Retinal pigment epithelial cell (primary cell): Measurements from ENCODE around the gene PLEKHA8.
"Not testable (repeated sequence)": the region's sequence is repeated elsewhere in the genome, so short reads cannot be mapped to it uniquely, and the experiment has no call there.

Experiments used
- DNase-seq: peaks from one replicate; pipeline ENCODE4 v3.0.0-alpha.2; 2010; ENCODE audit warnings: low read depth
- H3K4me3 ChIP-seq: 2 replicates; pipeline ENCODE4 v1.5.1; 2011; ENCODE audit warnings: mild to moderate bottlenecking, low read length, control low read depth, moderate library complexity
- TF ChIP-seq, protein P1 (sequence below): conservative IDR thresholded peaks from 2 replicates; pipeline ENCODE4 v1.5.1; 2011; ENCODE audit warnings: low read depth, low read length, control low read depth, inconsistent platforms

The PLEKHA8 gene

DNA sequence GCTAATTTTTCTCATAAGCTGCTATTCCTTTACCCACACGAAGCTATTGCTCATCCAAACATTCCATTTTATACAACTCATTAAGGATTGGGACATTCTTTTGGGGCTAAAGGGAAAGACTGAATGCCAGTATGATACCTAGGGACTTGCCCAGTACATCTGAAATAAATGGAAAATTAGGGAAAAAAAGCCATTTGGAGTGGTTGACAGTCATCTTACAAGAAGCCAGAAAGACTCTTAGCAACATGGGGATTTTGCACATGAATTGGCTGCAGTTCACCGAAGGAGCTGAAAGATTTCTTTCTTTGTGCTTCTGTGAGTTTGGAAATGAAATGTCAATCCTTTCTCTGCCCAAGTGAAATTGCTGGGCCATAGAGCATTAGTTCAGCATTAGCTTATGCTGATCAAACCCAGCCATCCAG lies 63.3 kb downstream of the PLEKHA8 start:
- TF ChIP-seq, protein P1, sequence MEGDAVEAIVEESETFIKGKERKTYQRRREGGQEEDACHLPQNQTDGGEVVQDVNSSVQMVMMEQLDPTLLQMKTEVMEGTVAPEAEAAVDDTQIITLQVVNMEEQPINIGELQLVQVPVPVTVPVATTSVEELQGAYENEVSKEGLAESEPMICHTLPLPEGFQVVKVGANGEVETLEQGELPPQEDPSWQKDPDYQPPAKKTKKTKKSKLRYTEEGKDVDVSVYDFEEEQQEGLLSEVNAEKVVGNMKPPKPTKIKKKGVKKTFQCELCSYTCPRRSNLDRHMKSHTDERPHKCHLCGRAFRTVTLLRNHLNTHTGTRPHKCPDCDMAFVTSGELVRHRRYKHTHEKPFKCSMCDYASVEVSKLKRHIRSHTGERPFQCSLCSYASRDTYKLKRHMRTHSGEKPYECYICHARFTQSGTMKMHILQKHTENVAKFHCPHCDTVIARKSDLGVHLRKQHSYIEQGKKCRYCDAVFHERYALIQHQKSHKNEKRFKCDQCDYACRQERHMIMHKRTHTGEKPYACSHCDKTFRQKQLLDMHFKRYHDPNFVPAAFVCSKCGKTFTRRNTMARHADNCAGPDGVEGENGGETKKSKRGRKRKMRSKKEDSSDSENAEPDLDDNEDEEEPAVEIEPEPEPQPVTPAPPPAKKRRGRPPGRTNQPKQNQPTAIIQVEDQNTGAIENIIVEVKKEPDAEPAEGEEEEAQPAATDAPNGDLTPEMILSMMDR = no peak
- no peak overlapping the region for H3K4me3 ChIP-seq
- DNase-seq = peak; percentile 79

DNA sequence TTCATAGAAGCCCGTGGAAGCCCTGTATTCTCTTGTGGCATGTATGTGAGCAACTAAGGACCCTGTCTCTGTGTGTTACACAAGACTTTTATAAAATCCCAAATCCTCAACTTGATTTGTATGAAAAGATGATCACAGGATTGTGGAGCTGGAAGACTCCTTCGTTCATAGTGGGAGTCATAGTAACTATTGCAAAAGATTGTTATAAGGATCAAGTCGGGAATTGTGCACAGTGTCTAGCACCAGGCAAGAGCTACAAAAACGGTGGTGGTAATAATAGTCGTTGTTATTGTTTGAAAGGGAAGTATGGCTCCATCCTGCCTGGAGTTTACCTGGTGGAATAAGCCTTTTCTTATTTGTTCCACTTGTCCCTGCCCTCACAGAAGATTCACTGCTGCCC lies 63.8 kb downstream of the PLEKHA8 start:
- TF ChIP-seq, protein P1 = no peak
- DNase-seq = no peak
- H3K4me3 ChIP-seq = no peak overlapping the region

DNA sequence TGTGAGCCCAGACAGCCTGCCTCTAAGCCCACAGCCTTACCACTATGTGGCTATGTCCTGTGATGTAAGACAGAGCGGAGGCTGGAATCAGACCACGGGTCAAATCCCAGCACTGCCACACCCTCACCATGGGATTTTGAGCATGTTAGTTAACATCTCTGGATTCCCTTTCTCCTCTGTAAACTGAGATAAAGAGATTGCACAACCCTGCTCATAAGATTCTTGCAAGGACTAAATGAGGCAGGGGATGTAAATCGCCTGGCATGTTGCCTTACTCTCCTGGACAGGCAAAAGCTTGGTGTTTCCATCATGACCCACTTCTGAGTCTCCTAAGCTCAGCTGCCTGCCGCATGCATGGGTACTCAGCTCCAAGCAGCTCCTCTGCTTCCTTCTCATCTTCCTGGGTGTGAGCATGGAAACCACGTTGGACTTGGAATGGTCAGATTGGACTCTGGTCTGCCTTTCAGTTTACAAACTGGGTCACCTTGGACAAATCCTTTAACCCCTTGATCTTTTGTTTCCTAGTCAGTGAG lies 65.3 kb downstream of the PLEKHA8 start:
- H3K4me3 ChIP-seq = no peak overlapping the region
- peak; percentile 34 for DNase-seq
- TF ChIP-seq, protein P1 = no peak

DNA sequence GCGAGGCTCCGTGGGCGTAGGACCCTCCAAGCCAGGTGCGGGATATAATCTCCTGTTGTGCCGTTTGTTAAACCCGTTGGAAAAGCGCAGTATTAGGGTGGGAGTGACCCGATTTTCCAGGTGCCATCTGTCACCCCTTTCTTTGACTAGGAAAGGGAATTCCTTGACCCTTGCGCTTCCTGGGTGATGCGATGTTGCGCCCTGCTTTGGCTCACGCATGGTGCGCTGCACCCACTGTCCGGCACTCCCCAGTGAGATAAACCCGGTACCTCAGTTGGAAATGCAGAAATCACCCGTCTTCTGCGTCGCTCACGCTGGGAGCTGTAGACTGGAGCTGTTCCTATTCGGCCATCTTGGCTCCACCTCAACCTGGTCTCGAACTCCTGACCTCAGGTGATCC lies 70.4 kb downstream of the PLEKHA8 start:
- H3K4me3 ChIP-seq = not testable (repeated sequence)

DNA sequence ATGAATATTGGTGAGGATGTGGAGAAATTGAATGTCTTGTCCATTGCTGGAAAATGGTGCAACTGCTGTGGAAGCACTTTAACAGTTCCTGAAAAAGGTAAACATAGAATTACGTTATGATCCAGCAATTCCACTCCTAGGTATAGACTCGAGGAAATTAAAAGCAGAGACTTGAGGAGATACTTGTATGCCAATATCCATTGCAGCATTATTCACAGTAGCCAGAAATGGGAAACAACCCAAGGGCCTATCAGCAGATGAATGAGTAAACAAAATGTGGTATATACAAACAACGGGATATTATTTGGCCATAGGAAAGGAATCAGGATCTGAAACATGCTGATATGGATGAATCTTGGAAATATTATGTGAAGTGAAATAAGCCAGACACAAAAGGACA lies 74.1 kb downstream of the PLEKHA8 start:
- TF ChIP-seq, protein P1 = no peak
- DNase-seq = no peak
- H3K4me3 ChIP-seq = no peak overlapping the region

More for the DNA sequence above, 70.4 kb downstream of the PLEKHA8 start:
- not testable (repeated sequence) for DNase-seq

DNA sequence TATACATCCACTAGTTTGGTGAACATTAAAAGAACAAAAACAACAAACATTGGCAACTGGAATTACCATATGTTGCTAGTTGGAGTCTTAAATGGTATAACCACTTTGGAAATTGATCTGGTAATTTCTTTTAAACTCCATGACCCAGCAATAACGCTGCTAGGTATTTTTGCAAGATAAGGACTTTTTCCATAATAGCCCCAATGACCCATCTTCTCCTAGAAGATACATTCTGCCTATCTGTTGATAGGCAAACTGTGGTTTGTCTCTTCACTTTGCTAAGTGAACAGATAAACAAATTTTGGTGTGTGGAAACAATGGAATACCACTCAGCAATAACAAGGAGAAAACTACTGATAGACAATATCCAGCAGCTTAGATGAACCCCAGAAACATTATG lies 75.9 kb downstream of the PLEKHA8 start:
- DNase-seq = no peak
- no peak overlapping the region for H3K4me3 ChIP-seq
- TF ChIP-seq, protein P1 = no peak

DNA sequence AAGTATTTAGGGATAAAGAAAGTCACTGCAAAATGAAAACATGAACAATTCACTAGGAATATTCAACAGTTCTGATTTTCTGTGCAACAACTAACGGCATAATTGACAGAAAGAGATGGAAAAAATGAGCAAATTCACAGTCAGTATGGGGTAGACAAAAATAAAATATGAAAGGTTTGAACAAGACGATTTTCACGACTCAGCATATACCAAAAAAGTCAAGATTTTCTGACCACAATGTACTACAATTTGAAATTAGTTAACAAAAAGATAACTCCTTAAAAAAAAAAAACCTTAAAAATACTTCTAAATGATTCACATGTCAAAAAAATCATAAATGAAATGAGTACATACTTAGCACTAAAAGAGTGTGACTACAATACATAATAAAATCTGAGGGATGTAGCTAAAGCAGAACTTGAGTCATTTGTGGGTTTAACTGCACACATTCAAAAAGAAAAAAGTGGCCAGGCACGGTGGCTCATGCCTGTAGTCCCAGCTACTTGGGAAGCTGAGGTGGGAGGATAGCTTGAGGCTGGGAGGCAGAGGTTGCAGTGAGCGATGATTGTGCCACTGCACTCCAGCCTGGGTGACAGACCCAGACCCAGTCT lies 84.0 kb downstream of the PLEKHA8 start:
- TF ChIP-seq, protein P1 = no peak
- DNase-seq = no peak
- H3K4me3 ChIP-seq = no peak overlapping the region
